ENCODE results near the gene L3MBTL4.

Gene L3MBTL4

GRCh38 chr18:6374935-6375529 is 39.7 kb downstream of the L3MBTL4 start:
- ChIA-PET POLR2A (no interaction called here), CTCF (no interaction called here)
- WGBS (ENCODE audit: insufficient coverage) = 92% methylated on average over 13 of the region's 14 CpGs
- no peak overlapping the region for H3K4me3 ChIP-seq (ENCODE audit: control insufficient read depth in 1 of 7, extremely low read depth in 1 of 7, insufficient read depth in 4 of 7, low read depth in 2 of 7, low read length in 6 of 7)
- no peaks in the 10 kb centered on the region for H3K36me3 ChIP-seq (ENCODE audit: control insufficient read depth in 4 of 4, insufficient read depth in 4 of 4, low read length in 3 of 4)
- H3K27ac ChIP-seq (ENCODE audit: insufficient read depth in 1 of 2, low read depth in 1 of 2, low read length in 2 of 2, poor library complexity in 1 of 2, severe bottlenecking in 2 of 2) = no peak overlapping the region
- no peaks in the 10 kb centered on the region for H3K27me3 ChIP-seq (replicated peaks in 2 of 5; ENCODE audit: control insufficient read depth in 4 of 5, insufficient read depth in 5 of 5, low read length in 4 of 5)
- no peaks in the 10 kb centered on the region for H3K4me1 ChIP-seq (ENCODE audit: control extremely low read depth in 1 of 4, control insufficient read depth in 4 of 4, insufficient read depth in 4 of 4, low read length in 3 of 4)
- H3K9me3 ChIP-seq (ENCODE audit: control extremely low read depth in 1 of 5, control insufficient read depth in 4 of 5, insufficient read depth in 2 of 5, low read depth in 1 of 5, low read length in 4 of 5) = peaks cover 0 to 9% (median 1%) of the 10 kb centered on the region in 5 experiments
- no peak for DNase-seq

DNA sequence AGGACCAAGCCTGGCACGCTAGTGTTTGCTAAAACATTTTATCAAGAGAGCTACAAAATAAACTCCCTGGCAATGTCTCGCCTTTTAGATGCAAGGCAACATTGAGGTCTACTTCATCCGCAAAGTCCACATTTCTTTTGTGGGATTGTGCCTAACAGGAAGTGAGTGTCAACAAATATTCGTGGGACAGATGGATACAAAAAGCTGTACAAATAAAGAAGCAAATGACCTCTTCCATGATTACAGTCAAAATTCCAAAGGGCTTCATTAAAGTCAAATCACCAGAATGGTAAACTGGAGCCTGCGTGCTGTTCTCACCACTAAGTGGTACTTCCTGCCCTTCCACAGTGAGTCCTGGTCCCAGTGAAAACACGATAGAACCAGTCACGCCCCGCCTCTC is 40.4 kb downstream of the L3MBTL4 start:
- DNase-seq = no peak
- no peaks in the 10 kb centered on the region for H3K27me3 ChIP-seq (replicated peaks in 2 of 5; ENCODE audit: control insufficient read depth in 4 of 5, insufficient read depth in 5 of 5, low read length in 4 of 5)
- CTCF ChIA-PET = no interaction called here
- no peaks in the 10 kb centered on the region for H3K4me1 ChIP-seq (ENCODE audit: control extremely low read depth in 1 of 4, control insufficient read depth in 4 of 4, insufficient read depth in 4 of 4, low read length in 3 of 4)
- H3K36me3 ChIP-seq (ENCODE audit: control insufficient read depth in 4 of 4, insufficient read depth in 4 of 4, low read length in 3 of 4) = no peaks in the 10 kb centered on the region
- POLR2A ChIA-PET = no interaction called here
- 88% methylated on average over 6 of the region's 8 CpGs for WGBS (ENCODE audit: insufficient coverage)
- H3K9me3 ChIP-seq (ENCODE audit: control extremely low read depth in 1 of 5, control insufficient read depth in 4 of 5, insufficient read depth in 2 of 5, low read depth in 1 of 5, low read length in 4 of 5) = peaks cover 0 to 9% (median 1%) of the 10 kb centered on the region in 5 experiments
- H3K4me3 ChIP-seq (ENCODE audit: control insufficient read depth in 1 of 7, extremely low read depth in 1 of 7, insufficient read depth in 4 of 7, low read depth in 2 of 7, low read length in 6 of 7) = no peak overlapping the region
- no peak overlapping the region for H3K27ac ChIP-seq (ENCODE audit: insufficient read depth in 1 of 2, low read depth in 1 of 2, low read length in 2 of 2, poor library complexity in 1 of 2, severe bottlenecking in 2 of 2)

DNA sequence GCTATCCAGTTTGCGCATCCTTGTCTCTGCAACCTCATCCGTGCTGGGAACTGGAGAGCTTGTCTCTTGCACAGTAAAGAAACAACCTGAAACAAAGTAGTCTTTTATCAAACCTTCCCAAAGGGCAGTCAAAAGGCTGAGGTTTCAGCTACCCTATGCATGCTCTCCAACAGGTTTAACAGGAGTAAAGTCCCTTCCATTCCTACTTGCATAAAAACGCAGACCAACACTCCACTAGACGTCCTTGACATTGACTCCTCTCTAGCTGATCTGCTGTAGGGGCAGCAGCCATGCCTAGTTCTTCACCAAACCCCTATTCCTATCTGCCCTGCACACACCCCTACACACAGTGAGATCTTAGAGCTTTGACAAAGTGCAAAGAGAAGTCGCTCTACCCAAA is 41.5 kb downstream of the L3MBTL4 start:
- Histone ChIP-seq H3K27me3 (replicated peaks in 2 of 5; ENCODE audit: control insufficient read depth in 4 of 5, insufficient read depth in 5 of 5, low read length in 4 of 5) (no peaks in the 10 kb centered on the region), H3K27ac (ENCODE audit: insufficient read depth in 1 of 2, low read depth in 1 of 2, low read length in 2 of 2, poor library complexity in 1 of 2, severe bottlenecking in 2 of 2) (no peak overlapping the region), H3K36me3 (ENCODE audit: control insufficient read depth in 4 of 4, insufficient read depth in 4 of 4, low read length in 3 of 4) (no peaks in the 10 kb centered on the region), H3K9me3 (ENCODE audit: control extremely low read depth in 1 of 5, control insufficient read depth in 4 of 5, insufficient read depth in 2 of 5, low read depth in 1 of 5, low read length in 4 of 5) (peaks cover 0 to 9% (median 1%) of the 10 kb centered on the region in 5 experiments), H3K4me3 (ENCODE audit: control insufficient read depth in 1 of 7, extremely low read depth in 1 of 7, insufficient read depth in 4 of 7, low read depth in 2 of 7, low read length in 6 of 7) (no peak overlapping the region), H3K4me1 (ENCODE audit: control extremely low read depth in 1 of 4, control insufficient read depth in 4 of 4, insufficient read depth in 4 of 4, low read length in 3 of 4) (no peaks in the 10 kb centered on the region)
- WGBS (ENCODE audit: insufficient coverage) = 98% methylated on average over 5 of the region's 5 CpGs
- DNase-seq = no peak
- CTCF ChIA-PET = no interaction called here
- POLR2A ChIA-PET = no interaction called here

DNA sequence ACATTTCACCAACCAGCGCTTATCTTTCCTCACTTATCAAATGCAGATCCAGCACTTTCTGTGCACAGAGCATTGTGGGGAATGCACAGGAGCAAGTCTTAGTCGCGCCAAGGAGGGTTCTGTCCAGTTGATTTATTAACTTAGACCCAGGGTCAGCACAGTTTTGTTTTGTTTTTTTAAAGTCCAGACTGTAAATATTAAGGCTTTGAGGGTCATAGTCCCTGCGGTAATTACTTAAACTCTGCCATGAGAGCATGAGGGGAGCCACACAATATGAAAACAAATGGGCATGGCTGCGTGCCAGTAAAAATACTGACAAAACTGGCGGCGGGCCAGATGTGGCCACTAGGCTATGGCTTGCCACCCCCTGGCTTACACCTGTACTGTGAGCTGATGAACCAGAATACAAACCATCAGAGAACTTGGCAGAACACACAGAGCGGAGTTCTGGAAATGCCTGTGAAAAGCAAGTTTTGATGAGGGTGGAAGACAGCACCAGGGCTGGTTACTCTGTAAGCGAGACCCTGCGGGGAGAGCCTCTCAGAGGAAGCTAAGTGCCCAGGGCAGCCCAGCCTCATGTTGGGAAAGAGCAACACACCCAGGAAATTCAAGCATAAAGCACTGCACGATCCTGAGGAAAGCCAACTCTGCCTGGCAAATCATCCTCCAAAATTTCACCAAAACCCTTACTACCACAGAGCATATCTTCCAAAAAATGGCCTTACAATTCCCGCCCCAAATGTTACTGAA is 43.6 kb downstream of the L3MBTL4 start:
- CTCF ChIA-PET = no interaction called here
- no peak for DNase-seq
- Histone ChIP-seq H3K27ac (ENCODE audit: insufficient read depth in 1 of 2, low read depth in 1 of 2, low read length in 2 of 2, poor library complexity in 1 of 2, severe bottlenecking in 2 of 2) (no peak overlapping the region), H3K9me3 (ENCODE audit: control extremely low read depth in 1 of 5, control insufficient read depth in 4 of 5, insufficient read depth in 2 of 5, low read depth in 1 of 5, low read length in 4 of 5) (peaks cover 0 to 6% (median 1%) of the 10 kb centered on the region in 5 experiments), H3K27me3 (replicated peaks in 2 of 5; ENCODE audit: control insufficient read depth in 4 of 5, insufficient read depth in 5 of 5, low read length in 4 of 5) (peaks cover 0 to 3% (median 0%) of the 10 kb centered on the region in 5 experiments), H3K36me3 (ENCODE audit: control insufficient read depth in 4 of 4, insufficient read depth in 4 of 4, low read length in 3 of 4) (no peaks in the 10 kb centered on the region), H3K4me1 (ENCODE audit: control extremely low read depth in 1 of 4, control insufficient read depth in 4 of 4, insufficient read depth in 4 of 4, low read length in 3 of 4) (no peaks in the 10 kb centered on the region), H3K4me3 (ENCODE audit: control insufficient read depth in 1 of 7, extremely low read depth in 1 of 7, insufficient read depth in 4 of 7, low read depth in 2 of 7, low read length in 6 of 7) (no peak overlapping the region)
- 89% methylated on average over 10 of the region's 12 CpGs for WGBS (ENCODE audit: insufficient coverage)
- POLR2A ChIA-PET = no interaction called here

GRCh38 chr18:6370410-6370809 is 44.3 kb downstream of the L3MBTL4 start:
- no peak overlapping the region for H3K27ac ChIP-seq (ENCODE audit: insufficient read depth in 1 of 2, low read depth in 1 of 2, low read length in 2 of 2, poor library complexity in 1 of 2, severe bottlenecking in 2 of 2)
- POLR2A ChIA-PET = no interaction called here
- no peaks in the 10 kb centered on the region for H3K36me3 ChIP-seq (ENCODE audit: control insufficient read depth in 4 of 4, insufficient read depth in 4 of 4, low read length in 3 of 4)
- H3K4me1 ChIP-seq (ENCODE audit: control extremely low read depth in 1 of 4, control insufficient read depth in 4 of 4, insufficient read depth in 4 of 4, low read length in 3 of 4) = no peaks in the 10 kb centered on the region
- CTCF ChIA-PET = no interaction called here
- WGBS (ENCODE audit: insufficient coverage) = 94% methylated on average over 7 of the region's 8 CpGs
- H3K4me3 ChIP-seq (ENCODE audit: control insufficient read depth in 1 of 7, extremely low read depth in 1 of 7, insufficient read depth in 4 of 7, low read depth in 2 of 7, low read length in 6 of 7) = no peak overlapping the region
- no peak for DNase-seq
- H3K9me3 ChIP-seq (ENCODE audit: control extremely low read depth in 1 of 5, control insufficient read depth in 4 of 5, insufficient read depth in 2 of 5, low read depth in 1 of 5, low read length in 4 of 5) = peaks cover 0 to 6% (median 1%) of the 10 kb centered on the region in 5 experiments
- peaks cover 0 to 3% (median 0%) of the 10 kb centered on the region in 5 experiments for H3K27me3 ChIP-seq (replicated peaks in 2 of 5; ENCODE audit: control insufficient read depth in 4 of 5, insufficient read depth in 5 of 5, low read length in 4 of 5)

DNA sequence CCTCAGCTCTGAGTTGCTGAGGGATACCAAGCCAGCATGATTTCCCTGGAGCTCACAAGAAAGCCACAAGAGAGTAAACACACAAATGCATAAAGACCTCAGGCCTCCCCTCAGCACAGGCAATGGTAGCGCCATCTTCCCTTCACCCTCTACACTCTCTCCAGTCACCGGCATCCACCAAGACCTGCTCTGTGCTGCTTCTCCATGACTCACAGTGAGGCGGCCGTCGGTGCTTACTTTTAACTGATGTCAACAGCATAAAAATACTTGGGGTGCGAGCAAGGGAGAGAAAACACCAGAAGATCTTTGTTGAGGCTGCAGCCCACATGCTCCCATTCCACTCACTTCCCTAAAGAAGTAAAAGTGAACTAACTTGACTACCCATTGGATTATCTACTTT is 46.7 kb downstream of the L3MBTL4 start:
- Histone ChIP-seq H3K36me3 (ENCODE audit: control insufficient read depth in 4 of 4, insufficient read depth in 4 of 4, low read length in 3 of 4) (no peaks in the 10 kb centered on the region), H3K4me1 (ENCODE audit: control extremely low read depth in 1 of 4, control insufficient read depth in 4 of 4, insufficient read depth in 4 of 4, low read length in 3 of 4) (no peaks in the 10 kb centered on the region), H3K27ac (ENCODE audit: insufficient read depth in 1 of 2, low read depth in 1 of 2, low read length in 2 of 2, poor library complexity in 1 of 2, severe bottlenecking in 2 of 2) (no peak overlapping the region), H3K27me3 (replicated peaks in 2 of 5; ENCODE audit: control insufficient read depth in 4 of 5, insufficient read depth in 5 of 5, low read length in 4 of 5) (peaks cover 0 to 3% (median 0%) of the 10 kb centered on the region in 5 experiments), H3K9me3 (ENCODE audit: control extremely low read depth in 1 of 5, control insufficient read depth in 4 of 5, insufficient read depth in 2 of 5, low read depth in 1 of 5, low read length in 4 of 5) (peaks cover 0 to 3% (median 0%) of the 10 kb centered on the region in 5 experiments), H3K4me3 (ENCODE audit: control insufficient read depth in 1 of 7, extremely low read depth in 1 of 7, insufficient read depth in 4 of 7, low read depth in 2 of 7, low read length in 6 of 7) (no peak overlapping the region)
- 96% methylated on average over 5 of the region's 6 CpGs for WGBS (ENCODE audit: insufficient coverage)
- ChIA-PET CTCF (no interaction called here), POLR2A (no interaction called here)
- DNase-seq = no peak

DNA sequence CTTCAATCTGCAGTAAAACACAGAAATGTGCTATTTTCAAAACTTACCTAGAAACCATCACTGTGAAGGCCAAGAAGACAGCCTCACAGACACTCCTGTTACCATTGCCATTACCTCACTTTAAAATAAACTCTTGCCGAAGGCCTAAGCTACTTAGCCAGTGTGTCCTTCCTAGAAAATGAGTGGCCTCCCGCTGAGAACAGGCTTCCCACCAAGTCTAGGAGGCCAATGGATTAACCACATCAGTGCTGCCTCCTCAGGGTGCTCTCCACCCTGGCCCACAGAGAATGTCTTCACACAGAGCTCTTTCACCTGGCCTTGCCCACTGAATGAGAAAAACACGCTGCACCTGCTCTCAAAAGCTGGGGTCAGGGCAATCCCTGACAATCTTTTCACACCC is 47.5 kb downstream of the L3MBTL4 start:
- Histone ChIP-seq H3K36me3 (ENCODE audit: control insufficient read depth in 4 of 4, insufficient read depth in 4 of 4, low read length in 3 of 4) (no peaks in the 10 kb centered on the region), H3K4me1 (ENCODE audit: control extremely low read depth in 1 of 4, control insufficient read depth in 4 of 4, insufficient read depth in 4 of 4, low read length in 3 of 4) (no peaks in the 10 kb centered on the region), H3K27me3 (replicated peaks in 2 of 5; ENCODE audit: control insufficient read depth in 4 of 5, insufficient read depth in 5 of 5, low read length in 4 of 5) (peaks cover 0 to 3% (median 0%) of the 10 kb centered on the region in 5 experiments), H3K9me3 (ENCODE audit: control extremely low read depth in 1 of 5, control insufficient read depth in 4 of 5, insufficient read depth in 2 of 5, low read depth in 1 of 5, low read length in 4 of 5) (peaks cover 0 to 3% (median 0%) of the 10 kb centered on the region in 5 experiments), H3K27ac (ENCODE audit: insufficient read depth in 1 of 2, low read depth in 1 of 2, low read length in 2 of 2, poor library complexity in 1 of 2, severe bottlenecking in 2 of 2) (no peak overlapping the region), H3K4me3 (ENCODE audit: control insufficient read depth in 1 of 7, extremely low read depth in 1 of 7, insufficient read depth in 4 of 7, low read depth in 2 of 7, low read length in 6 of 7) (no peak overlapping the region)
- no peak for DNase-seq
- ChIA-PET CTCF (interaction anchor here (0.8 to 1.3 kb wide), 2 partner anchors 9 to 11 kb away, joined by 3 read pairs; no protein-coding TSS in a partner anchor), POLR2A (no interaction called here)
- 100% methylated on average over 3 of the region's 3 CpGs for WGBS (ENCODE audit: insufficient coverage)

Measured in common myeloid progenitor, CD34-positive (primary cell).